ENCODE results near the gene FBXL13. TPM values are rescaled to one million over a fixed set of nuclear protein-coding genes. Genes with fewer than 3 reads are reported as not detected.
"Not testable (repeated sequence)": the region's sequence is repeated elsewhere in the genome, so short reads cannot be mapped to it uniquely, and the experiment has no call there.

Gene FBXL13
- total RNA-seq, 4 donors from 2014 or later: 0.20 to 3.5 (median 1.8) TPM

DNA sequence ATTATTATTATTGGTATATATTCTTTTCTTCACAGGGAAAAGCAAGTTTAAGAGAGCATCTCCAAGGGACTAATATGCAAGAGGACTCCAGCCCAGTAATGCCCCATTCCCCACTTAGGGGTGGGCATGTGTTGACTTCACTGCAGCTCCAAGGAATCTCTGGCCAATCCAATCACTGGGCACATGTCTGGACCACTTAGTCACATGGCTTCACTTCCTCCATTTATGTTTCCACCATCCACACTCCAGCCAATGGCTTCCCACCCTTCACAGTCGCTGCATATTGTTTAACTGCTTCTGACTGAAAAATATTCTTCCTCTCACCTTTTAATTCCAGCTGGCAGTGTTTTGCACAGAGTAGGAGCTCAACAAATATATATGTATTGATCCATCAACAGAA, 43.6 kb downstream of the FBXL13 start:
- H3K27me3 ChIP-seq: no peaks in the 10 kb centered on the region
- 85 to 91% methylated on average over 1 of the region's 1 CpG for WGBS, 2 donors
- TF ChIP-seq EP300 (IDR thresholded peaks at IDR 0.05) (no peak), POLR2A (IDR thresholded peaks at IDR 0.05) (no peak), CTCF (IDR thresholded peaks at IDR 0.05) (no peak)
- H3K4me3 ChIP-seq: no peak overlapping the region
- no peak for DNase-seq (ENCODE audit: low spot score in 2 of 2)
- no peaks in the 10 kb centered on the region for H3K36me3 ChIP-seq
- no peaks in the 10 kb centered on the region for H3K4me1 ChIP-seq
- H3K27ac ChIP-seq: no peak overlapping the region
- H3K9me3 ChIP-seq: no peaks in the 10 kb centered on the region

- H3K27ac ChIP-seq: no peak overlapping the region
These were observed 49.3 kb downstream of the FBXL13 start for GRCh38 chr7:103025341-103025740.

DNA sequence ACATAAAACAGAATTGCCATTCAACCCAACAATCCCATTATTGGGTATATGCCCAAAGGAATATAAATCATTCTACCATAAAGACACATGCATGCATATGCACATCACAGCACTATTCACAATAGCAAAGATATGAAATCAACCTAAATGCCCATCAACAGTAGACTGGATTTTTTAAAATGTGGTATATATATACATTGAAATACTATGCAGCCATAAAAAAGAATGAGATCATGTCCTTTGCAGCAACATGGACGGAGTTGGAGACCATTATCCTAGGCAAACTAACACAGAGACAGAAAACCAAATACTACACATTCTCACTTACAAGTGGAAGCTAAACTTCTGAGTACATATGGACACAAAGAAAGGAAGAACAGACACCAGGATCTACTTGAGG, 51.0 kb downstream of the FBXL13 start:
- not testable (repeated sequence) for H3K4me3 ChIP-seq; H3K27ac ChIP-seq; DNase-seq (ENCODE audit: low spot score in 2 of 2); H3K27me3 ChIP-seq; H3K4me1 ChIP-seq; H3K36me3 ChIP-seq
- peaks cover 0 to 13% (median 0%) of the 10 kb centered on the region in 4 donors for H3K9me3 ChIP-seq
- 76 to 85% methylated on average over 1 of the region's 1 CpG for WGBS, 2 donors

More at GRCh38 chr7:103025341-103025740, 49.3 kb downstream of the FBXL13 start:
- no peak for DNase-seq (ENCODE audit: low spot score in 2 of 2)
- H3K4me3 ChIP-seq: no peak overlapping the region
- no peaks in the 10 kb centered on the region for H3K27me3 ChIP-seq
- whole genome bisulfite sequencing, 2 donors: 82 to 85% methylated on average over 3 of the region's 3 CpGs
- H3K4me1 ChIP-seq: no peaks in the 10 kb centered on the region
- H3K36me3 ChIP-seq: no peaks in the 10 kb centered on the region
- peaks cover 0 to 11% (median 0%) of the 10 kb centered on the region in 4 donors for H3K9me3 ChIP-seq
- TF ChIP-seq EP300 (IDR thresholded peaks at IDR 0.05) (no peak), POLR2A (IDR thresholded peaks at IDR 0.05) (no peak), CTCF (IDR thresholded peaks at IDR 0.05) (no peak)

- 95 to 100% methylated on average over 1 of the region's 1 CpG for WGBS, 2 donors
- not testable (repeated sequence) for H3K4me1 ChIP-seq; DNase-seq (ENCODE audit: low spot score in 2 of 2); H3K36me3 ChIP-seq; H3K27me3 ChIP-seq; H3K27ac ChIP-seq; H3K4me3 ChIP-seq
- H3K9me3 ChIP-seq: peaks cover 0 to 25% (median 0%) of the 10 kb centered on the region in 4 donors
These were observed 53.1 kb downstream of the FBXL13 start for GRCh38 chr7:103021490-103021889.

DNA sequence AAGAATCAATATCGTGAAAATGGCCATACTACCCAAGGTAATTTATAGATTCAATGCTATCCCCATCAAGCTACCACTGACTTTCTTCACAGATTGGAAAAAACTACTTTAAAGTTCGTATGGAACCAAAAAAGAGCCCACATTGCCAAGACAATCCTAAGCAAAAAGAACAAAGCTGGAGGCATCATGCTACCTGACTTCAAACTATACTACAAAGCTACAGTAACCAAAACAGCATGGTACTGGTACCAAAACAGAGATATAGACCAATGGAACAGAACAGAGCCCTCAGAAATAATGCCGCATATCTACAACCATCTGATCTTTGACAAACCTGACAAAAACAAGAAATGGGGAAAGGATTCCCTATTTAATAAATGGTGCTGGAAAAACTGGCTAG, 53.7 kb downstream of the FBXL13 start:
- WGBS, 2 donors: 93 to 94% methylated on average over 3 of the region's 3 CpGs

DNA sequence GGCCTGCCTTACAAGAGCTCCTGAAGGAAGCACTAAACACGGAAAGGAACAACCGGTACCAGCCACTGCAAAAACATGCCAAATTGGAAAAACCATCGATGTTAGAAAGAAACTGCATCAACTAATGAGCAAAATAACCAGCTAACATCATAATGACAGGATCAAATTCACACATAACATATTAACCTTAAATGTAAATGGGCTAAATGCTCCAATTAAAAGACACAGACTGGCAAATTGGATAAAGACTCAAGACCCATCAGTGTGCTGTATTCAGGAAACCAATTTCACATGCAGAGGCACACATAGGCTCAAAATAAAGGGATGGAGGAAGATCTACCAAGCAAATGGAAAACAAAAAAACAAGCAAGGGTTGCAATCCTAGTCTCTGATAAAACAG, 56.3 kb downstream of the FBXL13 start:
- H3K36me3 ChIP-seq; DNase-seq (ENCODE audit: low spot score in 2 of 2); H3K4me3 ChIP-seq; H3K4me1 ChIP-seq; H3K27ac ChIP-seq; H3K27me3 ChIP-seq: not testable (repeated sequence)
- peaks cover 0 to 40% (median 0%) of the 10 kb centered on the region in 4 donors for H3K9me3 ChIP-seq
- WGBS, 2 donors: 95 to 96% methylated on average over 3 of the region's 3 CpGs

More for the DNA sequence above, 53.7 kb downstream of the FBXL13 start:
- not testable (repeated sequence) for H3K27ac ChIP-seq; H3K27me3 ChIP-seq; DNase-seq (ENCODE audit: low spot score in 2 of 2); H3K4me1 ChIP-seq; H3K4me3 ChIP-seq; H3K36me3 ChIP-seq
- H3K9me3 ChIP-seq: peaks cover 0 to 31% (median 0%) of the 10 kb centered on the region in 4 donors

DNA sequence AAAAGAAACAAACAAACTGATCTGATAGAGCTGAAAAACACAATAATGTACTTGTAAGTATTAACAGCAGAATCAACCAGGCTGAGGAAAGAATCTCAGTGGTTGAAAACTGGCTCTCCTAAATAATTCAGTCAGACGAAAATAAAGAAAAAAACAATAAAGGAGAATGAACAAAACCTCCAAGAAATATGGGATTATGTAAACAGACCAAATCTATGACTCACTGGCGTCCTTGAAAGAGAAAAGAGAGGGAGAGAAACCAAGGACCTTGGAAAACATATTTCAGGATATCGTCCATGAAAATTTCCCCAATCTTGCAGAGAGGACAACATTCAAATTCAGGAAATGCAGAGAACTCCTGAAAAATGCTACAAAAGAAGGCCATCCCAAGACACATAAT, 62.9 kb downstream of the FBXL13 start:
- no peak overlapping the region for H3K4me3 ChIP-seq
- H3K27ac ChIP-seq: no peak overlapping the region
- no peak for TF ChIP-seq CTCF (IDR thresholded peaks at IDR 0.05)
- no peak for TF ChIP-seq POLR2A (IDR thresholded peaks at IDR 0.05)
- no peak for TF ChIP-seq EP300 (IDR thresholded peaks at IDR 0.05)
- 43 to 53% methylated on average over 3 of the region's 3 CpGs for WGBS, 2 donors
- no peak for DNase-seq (ENCODE audit: low spot score in 2 of 2)
- no peaks in the 10 kb centered on the region for H3K4me1 ChIP-seq
- H3K27me3 ChIP-seq: no peaks in the 10 kb centered on the region
- H3K9me3 ChIP-seq: peaks cover 0 to 17% (median 0%) of the 10 kb centered on the region in 4 donors
- H3K36me3 ChIP-seq: peaks cover 0 to 5% (median 0%) of the 10 kb centered on the region in 3 donors
